Activated T-helper 1 cell treated with anti-CD3 and anti-CD28 coated beads, Interleukin-2, amount 50 U/mL, for 16 hours (primary cell): ENCODE results near the gene AIG1.
"Not testable (repeated sequence)": the region's sequence is repeated elsewhere in the genome, so short reads cannot be mapped to it uniquely, and the experiment has no call there.

Source experiments
- DNase-seq, 2 donors: peaks; one replicate each; pipeline ENCODE4 v3.0.0-alpha.2; 2020; ENCODE audit warnings: low read depth in 1 of 2, low spot score in 1 of 2

Gene AIG1

GRCh38 chr6:143060806-143061596, at the start of gene AIG1:
Gene AIG1 (plus strand): TSS chr6:143060889. CDS start chr6:143060926, 37 bp downstream.
- DNase-seq = peak; percentile 26 to 49

GRCh38 chr6:143014764-143015163, 45.9 kb upstream of the AIG1 start:
- DNase-seq = no peak

GRCh38 chr6:143015300-143015706, 45.4 kb upstream of the AIG1 start:
- no peak for DNase-seq

- DNase-seq = no peak
Measured at GRCh38 chr6:143018955-143019354, 41.7 kb upstream of the AIG1 start.

DNA sequence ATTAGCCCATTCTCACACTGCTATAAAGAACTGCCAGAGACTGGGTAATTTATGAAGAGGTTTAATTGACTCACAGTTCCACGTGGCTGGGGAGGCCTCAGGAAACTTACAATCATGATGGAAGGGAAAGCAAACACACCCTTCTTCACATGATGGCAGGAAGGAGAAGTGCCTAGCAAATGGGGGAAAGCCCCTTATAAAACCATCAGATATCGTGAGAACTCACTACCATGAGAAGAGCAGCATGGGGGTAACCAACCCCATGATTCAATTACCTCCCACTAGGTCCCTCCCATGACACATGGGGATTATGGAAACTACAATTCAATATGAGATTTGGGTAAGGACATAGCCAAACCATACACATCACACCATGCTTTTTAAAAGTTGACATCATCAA, 39.8 kb upstream of the AIG1 start:
- DNase-seq = not testable (repeated sequence)

- DNase-seq = no peak
Measured at GRCh38 chr6:143021543-143021942, 39.1 kb upstream of the AIG1 start.

DNA sequence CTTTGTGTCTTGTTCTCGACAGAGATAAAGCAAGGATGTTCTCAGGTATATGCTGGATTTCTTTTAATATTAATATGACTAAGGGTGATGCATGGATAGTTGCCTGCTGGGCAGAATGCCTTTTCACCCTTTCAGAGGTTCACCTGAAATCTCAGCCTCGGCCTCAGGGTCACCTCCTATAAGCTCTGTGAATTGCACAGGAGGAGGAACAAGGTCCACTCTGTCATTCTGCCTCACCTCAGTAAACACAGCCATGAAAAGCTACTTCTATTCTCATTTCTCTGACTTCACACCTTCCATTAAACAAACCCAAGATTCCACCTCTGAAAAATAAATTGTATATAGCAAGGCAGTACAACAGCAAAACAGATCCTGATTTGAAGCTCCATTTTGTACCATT, 38.1 kb upstream of the AIG1 start:
- DNase-seq = no peak

DNA sequence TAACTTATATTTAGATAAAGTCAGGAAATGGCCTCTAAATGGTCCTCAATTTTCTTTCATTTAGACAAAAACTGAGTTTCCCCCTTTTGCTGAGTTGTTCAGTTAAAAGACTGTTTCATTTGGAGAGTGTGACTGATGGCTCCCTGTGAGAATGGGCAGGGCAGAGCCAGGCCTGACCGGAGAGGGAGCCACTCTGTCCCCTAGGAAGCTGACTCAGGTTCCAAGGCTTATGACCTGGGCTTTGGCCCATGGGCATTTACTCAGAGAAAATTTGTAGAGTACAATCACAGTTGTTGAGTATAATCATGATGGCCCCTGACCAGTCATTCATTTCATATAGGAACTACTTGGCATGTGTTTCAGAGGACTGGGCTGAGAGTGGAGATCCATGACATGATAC, 37.0 kb upstream of the AIG1 start:
- DNase-seq = no peak

GRCh38 chr6:143024977-143025376, 35.7 kb upstream of the AIG1 start:
- no peak for DNase-seq

DNA sequence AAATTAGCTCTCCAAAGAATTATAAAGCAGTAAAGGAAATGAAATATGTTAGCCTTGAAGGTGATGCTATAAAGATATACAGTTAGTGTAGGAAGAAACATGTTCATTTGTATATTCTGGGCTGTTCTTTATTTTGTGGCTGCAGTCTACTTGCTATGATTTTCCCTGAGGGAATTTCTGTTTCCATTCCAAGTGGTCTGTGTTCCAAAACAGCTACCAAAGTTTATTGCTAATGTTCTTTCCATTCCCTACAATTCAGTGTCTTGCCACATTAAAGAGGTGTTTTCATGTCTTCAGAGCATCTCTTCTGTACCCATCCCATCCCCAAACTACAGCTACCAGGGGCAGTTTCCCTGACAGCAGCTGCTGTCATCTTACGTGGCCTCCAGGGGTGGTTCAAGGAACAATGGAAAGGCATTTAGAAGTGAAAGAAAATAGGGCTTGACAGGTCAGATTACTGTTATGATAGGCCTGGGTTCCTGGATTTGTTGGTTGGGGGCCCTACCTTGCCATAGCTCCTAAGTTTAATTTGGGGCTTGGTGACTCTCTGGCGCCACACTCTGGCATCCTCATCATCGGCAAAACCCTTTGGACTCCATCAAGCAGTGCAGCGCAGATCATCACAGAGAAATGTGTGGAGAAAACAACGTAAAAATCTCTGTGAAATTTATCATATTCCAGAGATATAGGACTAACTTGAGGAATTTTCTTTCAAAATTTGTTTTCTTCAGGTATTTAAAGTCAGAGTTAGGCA, 33.8 kb upstream of the AIG1 start:
- DNase-seq = peak; percentile 7 to 26

- DNase-seq = no peak
Measured at GRCh38 chr6:143034689-143035334, 25.9 kb upstream of the AIG1 start.

- DNase-seq = no peak
Measured at GRCh38 chr6:143037470-143037869, 23.2 kb upstream of the AIG1 start.

- no peak for DNase-seq
Measured at GRCh38 chr6:143038833-143039232, 21.9 kb upstream of the AIG1 start.

GRCh38 chr6:143039548-143039947, 21.1 kb upstream of the AIG1 start:
- DNase-seq = no peak

GRCh38 chr6:143040018-143040417, 20.7 kb upstream of the AIG1 start:
- no peak for DNase-seq

- DNase-seq = not testable (repeated sequence)
Measured at GRCh38 chr6:143044345-143044744, 16.3 kb upstream of the AIG1 start.

GRCh38 chr6:143049611-143050010, 11.1 kb upstream of the AIG1 start:
- DNase-seq = no peak

GRCh38 chr6:143050509-143050908, 10.2 kb upstream of the AIG1 start:
- DNase-seq = no peak

- DNase-seq = no peak
Measured at GRCh38 chr6:143052282-143052681, 8.4 kb upstream of the AIG1 start.

DNA sequence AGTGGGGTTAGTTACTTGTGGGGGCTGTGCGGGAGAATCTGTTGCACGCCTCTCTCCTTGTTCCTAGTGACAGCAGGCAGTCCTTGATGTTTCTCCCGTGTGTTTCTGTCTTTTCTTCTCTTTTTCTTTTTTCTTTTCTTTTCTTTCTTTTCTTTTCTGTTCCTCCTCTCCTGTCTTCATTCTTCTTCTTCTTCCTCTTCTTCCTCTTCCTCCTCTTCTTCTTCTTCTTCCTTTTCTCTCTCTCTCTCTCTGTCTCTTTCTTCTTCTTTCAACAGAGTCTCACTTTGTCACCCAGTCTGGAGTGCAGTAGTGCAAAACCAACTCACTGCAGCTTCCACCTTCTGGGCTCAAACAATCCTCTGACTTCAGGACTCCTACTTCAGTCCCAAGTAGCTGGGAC, 6.8 kb upstream of the AIG1 start:
- DNase-seq = no peak

GRCh38 chr6:143054329-143054728, 6.4 kb upstream of the AIG1 start:
- DNase-seq = no peak

GRCh38 chr6:143055213-143055612, 5.5 kb upstream of the AIG1 start:
- no peak for DNase-seq
